GM21447 (cell line): ENCODE data around the gene TFPT.

Source experiments
- ATAC-seq: cut with Tn5 transposase; IDR thresholded peaks from one replicate; pipeline ENCODE4 v1.9.1; 2021; ENCODE audit not compliant: unreplicated experiment

Gene TFPT

GRCh38 chr19:54081032-54081431 is 34.4 kb downstream of the TFPT start, which contains the start of gene TARM1:
TARM1 (minus strand) TSS chr19:54081365; CDS start chr19:54081340, 25 bp downstream.
- ATAC-seq = no peak

GRCh38 chr19:54077334-54077733 is 38.1 kb downstream of the TFPT start:
- ATAC-seq = no peak

- ATAC-seq = no peak
Observed at GRCh38 chr19:54074851-54075250, 40.6 kb downstream of the TFPT start.

GRCh38 chr19:54073829-54074228 is 41.6 kb downstream of the TFPT start:
- no peak for ATAC-seq

- ATAC-seq = no peak
Observed at GRCh38 chr19:54069470-54069869, 46.0 kb downstream of the TFPT start.

GRCh38 chr19:54063350-54064116 is 51.9 kb downstream of the TFPT start, which contains the start of gene VSTM1:
VSTM1 (minus strand) TSS chr19:54063897; CDS start chr19:54063777, 120 bp downstream.
- no peak for ATAC-seq

- no peak for ATAC-seq
Observed at GRCh38 chr19:54062643-54063042, 52.8 kb downstream of the TFPT start.
